GM18951 (cell line): Measurements from ENCODE around the gene SUCLG2.

Experiments
- POLR2A ChIP-seq: IDR thresholded peaks from 4 replicates; pipeline ENCODE4 v1.6.1; 2011; ENCODE audit warnings: mild to moderate bottlenecking; ENCODE audit not compliant: insufficient read length, insufficient read depth; ENCODE audit errors: extremely low read depth
- in situ Hi-C: fragments of 300-500 bp; cut with MboI; formaldehyde crosslinking; loops from one replicate; pipeline ENCODE4 v1.12.0; 2022; ENCODE audit warnings: low sequenced_read_pairs, mixed read lengths, inconsistent platforms; ENCODE audit not compliant: unreplicated experiment

Gene SUCLG2

GRCh38 chr3:67447393-67447792 lies 207.0 kb downstream of the SUCLG2 start:
- in situ Hi-C loops: no loop called here

GRCh38 chr3:67437789-67438188 lies 216.6 kb downstream of the SUCLG2 start:
- in situ Hi-C loops: no loop called here
- TF ChIP-seq POLR2A: no peak

More at GRCh38 chr3:67447393-67447792, 207.0 kb downstream of the SUCLG2 start:
- no peak for TF ChIP-seq POLR2A

- in situ Hi-C loops: no loop called here
Measured at GRCh38 chr3:67437090-67437489, 217.3 kb downstream of the SUCLG2 start.

GRCh38 chr3:67433109-67433508 lies 221.3 kb downstream of the SUCLG2 start:
- in situ Hi-C loops: no loop called here
- no peak for TF ChIP-seq POLR2A

More at GRCh38 chr3:67437090-67437489, 217.3 kb downstream of the SUCLG2 start:
- no peak for TF ChIP-seq POLR2A

GRCh38 chr3:67431887-67432286 lies 222.5 kb downstream of the SUCLG2 start:
- in situ Hi-C loops: no loop called here
- no peak for TF ChIP-seq POLR2A

- in situ Hi-C loops: no loop called here
- TF ChIP-seq POLR2A: no peak
Measured at GRCh38 chr3:67423722-67424121, 230.7 kb downstream of the SUCLG2 start.

- TF ChIP-seq POLR2A: no peak
- in situ Hi-C loops: no loop called here
Measured at GRCh38 chr3:67421912-67422311, 232.5 kb downstream of the SUCLG2 start.

GRCh38 chr3:67419779-67420178 lies 234.6 kb downstream of the SUCLG2 start:
- in situ Hi-C loops: no loop called here
- TF ChIP-seq POLR2A: no peak

GRCh38 chr3:67419218-67419529 lies 235.2 kb downstream of the SUCLG2 start:
- in situ Hi-C loops: no loop called here
- TF ChIP-seq POLR2A: no peak

- in situ Hi-C loops: no loop called here
- TF ChIP-seq POLR2A: no peak
Measured at GRCh38 chr3:67418426-67419217, 235.8 kb downstream of the SUCLG2 start.

GRCh38 chr3:67416703-67417102 lies 237.7 kb downstream of the SUCLG2 start:
- in situ Hi-C loops: no loop called here
- no peak for TF ChIP-seq POLR2A

- no peak for TF ChIP-seq POLR2A
- in situ Hi-C loops: no loop called here
Measured at GRCh38 chr3:67415511-67415910, 238.9 kb downstream of the SUCLG2 start.

- no peak for TF ChIP-seq POLR2A
- in situ Hi-C loops: no loop called here
Measured at GRCh38 chr3:67414740-67415139, 239.7 kb downstream of the SUCLG2 start.

- in situ Hi-C loops: no loop called here
- TF ChIP-seq POLR2A: no peak
Measured at GRCh38 chr3:67405193-67405592, 249.2 kb downstream of the SUCLG2 start.
